Activated CD4-positive, alpha-beta T cell treated with anti-CD3 and anti-CD28 coated beads for 4 hours (primary cell): ENCODE data around the gene WBP2.
A peak's percentile ranks its signal among the peaks of the same experiment; 100 is the strongest.
"Not testable (repeated sequence)": the region's sequence is repeated elsewhere in the genome, so short reads cannot be mapped to it uniquely, and the experiment has no call there.

ENCODE experiments used
- DNase-seq, 2 donors: peaks; one replicate each; pipeline ENCODE4 v3.0.0-alpha.2; 2020

The WBP2 gene

GRCh38 chr17:75865404-75866188 is 10.5 kb upstream of the WBP2 start:
- DNase-seq: not testable (repeated sequence)

- not testable (repeated sequence) for DNase-seq
These were observed 9.8 kb upstream of the WBP2 start for GRCh38 chr17:75864887-75865286.

DNA sequence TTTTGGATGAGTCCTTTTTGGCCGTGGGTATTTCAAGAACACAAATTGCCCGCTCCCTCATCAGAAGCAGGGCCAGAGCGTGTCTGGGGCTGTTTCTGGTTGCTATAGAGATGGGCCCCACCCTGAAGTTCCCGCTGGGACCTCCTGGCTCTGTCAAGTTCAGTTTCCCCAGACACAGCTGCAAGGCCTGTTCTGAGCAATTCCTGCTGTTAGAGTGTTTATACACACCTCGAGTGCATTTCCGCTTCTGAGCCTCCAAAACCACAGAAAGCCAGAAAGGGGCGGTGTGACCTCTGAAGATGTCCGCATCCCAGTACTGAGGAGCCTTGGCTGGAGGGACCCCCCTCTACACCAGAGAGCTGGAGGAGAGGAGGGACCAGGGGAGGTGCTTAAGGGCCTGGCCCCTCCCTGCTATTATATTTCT is 9.3 kb upstream of the WBP2 start:
- DNase-seq: no peak

DNA sequence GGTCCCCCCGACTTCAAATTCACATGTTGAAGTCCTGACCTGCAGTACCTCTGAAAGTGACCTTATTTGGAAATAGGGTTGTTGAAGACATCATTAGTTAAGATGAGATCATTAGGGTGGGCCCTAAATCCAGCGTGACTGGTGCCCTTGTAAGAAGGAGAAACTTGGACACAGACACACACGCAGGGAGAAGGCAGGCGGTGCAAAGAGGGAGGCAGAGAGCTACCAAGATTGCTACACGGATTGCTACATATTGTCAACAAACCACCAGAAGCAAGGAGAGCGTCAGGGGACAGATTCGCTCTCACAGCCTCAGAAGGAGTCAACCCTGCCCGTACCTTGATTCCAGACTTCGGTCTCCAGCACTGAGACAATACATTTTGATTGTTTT is 6.8 kb upstream of the WBP2 start:
- no peak for DNase-seq

DNA sequence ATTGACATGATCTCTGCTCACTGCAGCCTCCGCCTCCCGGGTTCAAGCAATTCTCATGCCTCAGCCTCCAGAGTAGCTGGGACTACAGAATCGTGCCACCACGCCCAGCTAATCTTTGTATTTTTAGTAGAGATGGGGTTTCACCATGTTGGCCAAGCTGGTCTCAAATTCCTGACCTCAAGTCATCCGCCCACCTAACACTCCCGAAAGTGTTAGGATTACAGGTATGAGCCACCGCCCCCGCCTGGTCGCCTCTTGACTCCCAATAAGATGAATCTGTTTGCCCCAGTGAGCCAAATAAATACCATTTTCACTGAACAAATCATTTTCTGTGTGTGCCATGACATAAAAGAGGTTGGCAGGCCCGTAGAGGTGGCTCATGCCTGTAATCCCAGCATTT is 4.2 kb upstream of the WBP2 start:
- DNase-seq: not testable (repeated sequence)

DNA sequence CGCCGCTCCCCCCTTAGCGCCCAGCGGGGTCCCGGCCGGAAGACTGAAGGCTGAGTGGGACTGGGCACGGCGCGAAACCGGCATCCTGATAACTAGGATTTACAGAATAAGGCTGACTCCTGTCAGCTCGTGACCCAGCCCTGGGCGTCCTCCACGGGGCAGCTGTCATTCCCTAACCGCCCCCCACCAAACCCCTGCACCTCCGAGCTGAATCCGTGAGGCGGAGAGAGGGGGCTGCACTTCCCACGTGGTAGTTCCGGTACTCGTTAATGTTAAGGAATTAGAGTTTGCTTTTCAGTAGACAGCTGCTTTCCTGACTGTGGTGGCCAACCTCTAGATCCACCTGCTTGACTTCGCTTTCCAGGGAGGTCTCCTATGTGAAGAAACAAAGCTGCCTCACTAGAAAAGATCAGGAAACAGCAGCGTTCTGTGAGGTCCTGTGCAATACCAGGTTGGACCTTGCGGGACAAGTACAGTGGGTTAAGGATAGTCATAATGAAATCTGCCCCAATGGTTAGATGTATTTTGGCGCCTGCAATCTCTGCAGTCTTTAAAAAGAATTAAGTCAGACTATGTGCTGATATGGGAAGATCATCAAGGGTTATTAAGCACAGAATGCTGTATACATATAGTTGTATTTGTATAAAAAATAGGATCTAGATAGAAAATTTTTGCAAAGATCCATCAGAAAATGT is 1.1 kb upstream of the WBP2 start:
- DNase-seq: no peak

- no peak for DNase-seq
These were observed 240 bp downstream of the WBP2 start for GRCh38 chr17:75854881-75855309.

DNA sequence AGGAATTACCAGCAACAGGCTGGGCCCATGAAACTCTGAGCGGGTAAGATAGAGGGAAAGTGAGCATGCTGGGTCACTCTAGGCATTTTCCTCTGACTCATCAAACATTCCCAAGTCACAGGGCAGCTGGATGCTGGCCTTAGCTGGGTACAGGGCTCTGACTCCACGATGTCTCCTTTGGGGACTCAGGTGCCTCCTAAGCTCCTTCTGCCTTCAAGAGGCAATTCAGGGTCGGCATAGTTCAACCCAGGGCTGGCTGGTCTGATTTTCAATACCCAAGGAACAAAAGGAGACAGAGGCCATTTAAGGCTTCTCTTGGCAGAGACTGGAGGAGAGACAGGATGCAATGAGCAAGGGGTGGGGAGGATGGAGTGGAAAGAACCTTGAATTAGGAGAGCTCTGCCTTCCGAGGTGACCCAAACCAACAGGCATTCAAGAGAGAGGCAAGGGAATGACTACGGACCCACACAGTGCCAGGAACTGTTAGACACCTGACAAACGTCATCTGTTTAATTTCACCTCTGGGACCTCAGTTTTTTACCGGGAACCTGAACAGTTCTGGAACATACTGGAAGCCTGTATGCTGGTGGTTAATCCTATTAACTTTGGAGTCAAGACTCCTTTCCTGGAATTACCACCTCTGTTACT is 910 bp downstream of the WBP2 start:
- no peak for DNase-seq

GRCh38 chr17:75853433-75853832 is 1.7 kb downstream of the WBP2 start:
- DNase-seq: no peak

DNA sequence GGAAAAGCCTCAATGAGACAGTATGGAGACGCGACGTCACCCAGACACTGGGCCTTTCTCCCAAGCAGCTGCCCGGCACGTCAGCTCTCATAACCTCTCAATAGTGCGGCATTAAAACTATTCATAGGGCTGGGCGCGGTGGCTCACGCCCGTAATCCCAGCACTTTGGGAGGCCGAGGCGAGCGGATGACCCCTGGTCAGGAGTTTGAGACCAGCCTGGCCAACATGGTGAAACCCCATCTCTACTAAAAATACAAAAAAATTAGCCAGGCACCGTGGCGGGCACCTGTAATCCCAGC is 3.5 kb downstream of the WBP2 start:
- DNase-seq: not testable (repeated sequence)

DNA sequence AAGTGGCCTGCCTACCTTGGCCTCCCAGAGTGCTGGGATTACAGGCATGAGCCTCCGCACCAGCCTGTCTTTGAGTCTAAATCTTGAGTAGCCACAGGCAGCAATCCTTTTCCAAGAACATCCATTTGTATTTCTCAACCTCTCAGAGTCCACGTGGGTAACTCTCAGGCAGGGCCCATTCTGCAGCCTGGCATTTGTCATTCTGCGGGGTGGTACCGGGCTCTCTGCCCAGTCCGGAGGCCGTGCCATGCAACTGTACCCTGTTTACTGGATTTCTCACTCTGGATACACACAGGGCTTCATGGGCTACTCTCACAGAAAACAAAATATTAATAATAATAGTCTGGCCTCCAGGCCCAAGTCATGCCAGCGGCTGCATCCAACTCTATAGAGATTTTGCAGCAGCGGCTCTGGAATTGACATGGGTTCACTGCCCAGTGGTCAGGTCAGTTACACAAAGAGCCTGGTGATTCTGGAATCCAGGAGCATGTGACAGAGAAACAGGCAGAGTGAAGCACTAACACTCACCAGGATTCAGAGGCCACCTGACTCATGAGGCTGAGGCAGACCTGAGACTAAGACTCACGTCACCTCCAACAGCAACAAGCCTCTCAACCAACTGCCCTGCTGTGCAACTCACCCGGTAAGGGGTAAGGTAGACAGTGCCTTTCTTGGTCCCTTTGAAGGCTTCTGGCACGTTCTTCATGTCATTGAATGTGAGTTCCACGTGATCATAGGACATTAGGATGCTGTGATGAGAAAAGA is 4.0 kb downstream of the WBP2 start:
- no peak for DNase-seq

DNA sequence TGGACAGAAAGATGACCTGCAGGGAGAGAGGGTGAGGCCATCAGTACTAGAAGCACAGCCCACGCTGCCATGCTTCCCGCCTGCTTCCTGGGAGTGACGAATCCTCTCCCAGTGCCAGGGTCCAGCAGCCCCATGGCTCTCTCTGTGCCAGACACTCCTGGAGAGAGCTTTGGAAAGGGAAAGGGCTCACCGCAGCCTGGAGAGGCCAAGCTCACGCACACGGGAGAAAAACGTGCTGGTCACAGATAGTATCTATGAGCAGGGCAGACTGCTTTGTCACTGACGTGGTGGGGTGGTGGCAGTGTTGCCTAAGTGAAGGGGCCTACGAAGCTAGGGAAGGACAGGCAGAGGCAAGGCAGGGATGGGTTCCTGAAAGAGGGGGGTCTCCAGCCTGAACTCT is 5.4 kb downstream of the WBP2 start:
- no peak for DNase-seq

GRCh38 chr17:75849279-75849646 is 5.9 kb downstream of the WBP2 start:
- DNase-seq: no peak

GRCh38 chr17:75848523-75849278 is 6.4 kb downstream of the WBP2 start:
- peak; percentile 82 to 87 for DNase-seq

- no peak for DNase-seq
These were observed 7.3 kb downstream of the WBP2 start for GRCh38 chr17:75847614-75848522.

- DNase-seq: no peak
These were observed 8.2 kb downstream of the WBP2 start for GRCh38 chr17:75846692-75847613.

DNA sequence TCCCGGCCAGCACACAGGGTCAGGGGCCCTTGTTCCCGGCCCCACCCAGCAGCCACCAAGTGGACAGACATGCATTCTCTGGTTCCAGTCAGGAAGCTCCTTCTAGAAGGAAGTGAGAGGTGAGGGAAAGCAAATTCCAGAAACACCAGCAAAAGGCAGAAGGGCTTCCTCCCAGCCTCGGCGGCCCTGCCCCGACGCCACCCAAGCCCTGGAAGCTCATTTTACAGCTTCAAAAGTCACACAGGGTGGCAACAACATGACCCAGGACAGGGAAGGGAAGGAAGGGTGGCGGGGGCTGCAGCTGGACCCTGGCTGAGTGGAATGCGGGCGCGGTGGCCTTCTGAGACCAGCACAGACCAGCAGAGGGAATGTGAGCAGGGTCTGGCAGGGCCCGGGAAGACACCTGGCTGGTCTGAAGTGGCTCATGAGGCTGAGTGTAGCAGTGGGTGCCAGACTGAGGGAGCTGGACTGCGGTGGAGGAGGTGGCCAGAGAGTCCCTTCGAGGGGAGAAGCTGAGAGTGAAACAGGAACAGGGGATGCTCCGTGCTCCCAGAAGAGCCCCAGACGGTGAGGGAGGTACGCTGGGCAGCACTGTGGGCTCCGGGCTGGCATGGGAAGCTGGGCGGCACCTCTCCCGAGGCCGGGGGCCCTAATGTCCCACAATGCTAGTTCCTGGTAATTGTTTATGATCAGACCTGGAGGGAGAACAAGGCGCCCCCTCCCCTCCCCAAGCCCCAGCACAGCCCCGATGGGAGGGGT is 9.0 kb downstream of the WBP2 start:
- DNase-seq: no peak

DNA sequence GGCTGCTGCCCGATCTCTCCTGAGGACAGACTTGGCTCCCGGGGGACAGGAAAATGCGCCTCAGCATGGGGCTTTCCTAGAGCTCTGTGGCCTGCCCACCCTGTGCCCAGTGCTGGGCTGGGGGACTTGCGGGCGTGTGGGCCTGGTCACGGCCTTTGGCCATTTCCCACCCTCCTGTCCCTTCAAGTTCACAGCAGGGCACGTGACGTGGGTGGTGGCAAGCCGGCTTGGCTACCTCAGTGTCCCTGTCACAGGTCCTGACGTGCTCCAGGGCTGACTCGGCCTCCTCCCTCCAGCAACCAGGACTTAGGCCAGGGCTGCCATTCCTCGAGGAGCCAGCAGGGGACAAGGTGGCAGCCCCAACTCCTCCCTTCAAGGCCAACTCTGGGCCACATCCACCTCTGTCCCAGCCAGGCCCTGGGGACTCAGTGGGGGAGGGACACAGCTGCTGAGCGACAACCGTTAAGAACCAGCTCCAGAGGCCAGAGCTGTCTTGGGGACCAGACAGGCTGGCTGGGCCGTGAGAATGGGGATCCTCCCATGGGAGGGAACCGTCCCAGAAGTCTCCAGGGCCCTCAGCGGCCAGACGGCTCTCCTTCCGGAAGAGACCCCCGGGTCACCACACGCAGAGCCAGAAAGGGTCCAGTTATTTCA is 9.9 kb downstream of the WBP2 start:
- peak; percentile 47 to 58 for DNase-seq

DNA sequence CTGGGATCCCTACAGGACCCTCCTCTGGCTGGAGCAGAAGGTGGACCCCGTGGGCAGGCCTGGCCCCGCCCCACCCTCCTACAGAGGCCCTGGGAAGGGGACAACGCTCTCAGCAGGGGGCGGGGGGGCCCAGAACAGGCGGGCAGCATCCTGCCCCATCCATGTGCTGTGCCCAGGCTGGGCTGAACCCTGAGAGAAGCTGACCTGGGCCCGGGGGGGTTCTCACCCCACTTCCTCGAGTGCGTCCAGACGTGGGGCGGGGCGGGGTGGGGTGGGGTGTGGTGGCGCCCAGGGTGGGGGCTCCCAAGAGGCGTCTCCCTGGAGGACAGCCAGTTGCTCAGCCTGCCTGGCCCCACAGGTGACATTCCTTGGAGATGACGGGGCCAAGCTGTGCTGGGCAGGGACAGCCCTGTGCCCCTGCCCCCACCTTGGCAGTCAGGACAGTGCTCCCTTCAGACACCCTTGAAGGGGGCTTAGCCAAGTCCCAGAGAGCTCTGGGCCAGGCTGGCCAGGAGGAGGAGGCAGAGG is 10.5 kb downstream of the WBP2 start:
- no peak for DNase-seq
